Activated naive CD4-positive, alpha-beta T cell treated with anti-CD3 and anti-CD28 coated beads, Interleukin-2, amount 50 U/mL, for 24 hours (primary cell): Measurements from ENCODE around the gene ZGPAT.
A peak's percentile ranks its signal among the peaks of the same experiment; 100 is the strongest.

ENCODE experiments used
- H3K27ac Mint-ChIP-seq: one replicate; pipeline ENCODE4 v1.8.0; 2021; ENCODE audit warnings: mild to moderate bottlenecking, mixed read lengths
- H3K27me3 Mint-ChIP-seq: one replicate; pipeline ENCODE4 v1.8.0; 2021; ENCODE audit warnings: mixed read lengths
- H3K36me3 Mint-ChIP-seq: one replicate; pipeline ENCODE4 v1.8.0; 2021; ENCODE audit warnings: mixed read lengths
- H3K4me1 Mint-ChIP-seq: one replicate; pipeline ENCODE4 v1.8.0; 2021; ENCODE audit warnings: mixed read lengths
- H3K4me3 Mint-ChIP-seq: one replicate; pipeline ENCODE4 v1.8.0; 2021; ENCODE audit warnings: mild to moderate bottlenecking, mixed read lengths
- H3K9me3 Mint-ChIP-seq: one replicate; pipeline ENCODE4 v1.8.0; 2021; ENCODE audit warnings: mixed read lengths

The ZGPAT gene

DNA sequence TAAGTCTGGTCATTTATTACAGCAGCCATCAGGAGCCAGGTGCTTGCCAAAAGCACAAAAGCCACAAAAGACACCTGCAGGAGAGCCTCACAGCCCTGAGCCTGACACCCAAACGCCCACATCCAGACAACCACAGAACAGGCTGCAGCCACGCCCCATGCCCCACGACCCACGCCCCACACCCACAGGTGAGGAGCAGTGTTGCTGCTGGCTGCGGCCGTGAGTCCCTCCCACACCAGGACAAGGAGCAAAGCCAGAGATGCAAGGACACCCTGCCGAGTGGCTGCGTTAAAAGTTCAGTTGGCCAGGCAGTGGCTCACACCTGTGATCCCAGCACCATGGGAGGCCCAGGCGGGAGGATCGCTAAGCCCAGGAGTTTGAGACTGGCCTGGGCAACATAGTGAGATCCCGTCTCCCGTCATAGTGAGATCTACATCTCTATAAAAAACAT, 74.7 kb downstream of the ZGPAT start:
- Mint-ChIP-seq H3K36me3 (no peaks in the 10 kb centered on the region), H3K4me3 (no peak overlapping the region), H3K4me1 (peaks cover 12% of the 10 kb centered on the region), H3K27me3 (no peaks in the 10 kb centered on the region), H3K9me3 (no peaks in the 10 kb centered on the region), H3K27ac (peak overlapping the region; percentile 30)

DNA sequence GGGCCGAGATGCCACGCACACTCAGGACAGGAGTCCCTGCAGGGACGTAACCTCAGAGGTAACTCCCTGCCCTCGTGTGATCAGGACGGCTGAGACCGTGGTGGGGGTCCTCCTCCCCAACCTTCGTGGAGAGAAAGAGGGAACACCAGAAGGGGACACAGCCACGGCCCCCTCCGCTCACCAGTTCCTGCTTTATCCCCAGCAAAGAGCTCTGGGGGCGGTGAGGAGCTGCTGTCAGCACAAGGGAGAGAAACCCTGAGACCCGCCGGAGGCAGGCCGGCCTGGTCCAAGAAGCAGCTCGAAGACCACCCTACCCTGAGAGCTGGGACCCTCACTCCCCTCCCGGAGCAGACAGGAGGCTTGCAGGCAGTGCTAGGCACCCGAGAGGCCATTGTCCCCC, 76.1 kb downstream of the ZGPAT start:
- Mint-ChIP-seq H3K27me3 (no peaks in the 10 kb centered on the region), H3K27ac (no peak overlapping the region), H3K4me3 (no peak overlapping the region), H3K36me3 (no peaks in the 10 kb centered on the region), H3K4me1 (peaks cover 12% of the 10 kb centered on the region), H3K9me3 (no peaks in the 10 kb centered on the region)

DNA sequence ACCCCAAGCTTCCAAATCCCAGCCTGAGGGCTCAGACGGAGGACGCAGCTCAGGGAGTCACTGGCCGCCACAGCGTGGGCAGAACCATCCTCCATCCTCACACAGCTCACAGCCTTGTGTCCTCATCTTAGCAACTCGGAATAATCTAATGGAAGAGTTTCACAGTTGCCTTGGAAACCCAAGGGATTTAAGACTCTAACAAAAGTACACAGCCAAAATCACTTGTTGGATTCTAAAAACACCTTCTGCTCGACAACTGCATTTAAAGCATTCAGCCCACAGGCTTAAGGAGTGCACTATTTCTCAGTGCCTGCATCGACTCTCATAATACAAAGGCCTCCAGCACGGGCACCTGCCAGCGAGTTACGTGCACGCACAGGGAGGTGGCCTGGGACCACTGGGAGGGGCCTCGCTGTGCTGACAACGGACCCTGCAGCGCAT, 77.9 kb downstream of the ZGPAT start:
- Mint-ChIP-seq H3K27ac (no peak overlapping the region), H3K4me3 (no peak overlapping the region), H3K36me3 (no peaks in the 10 kb centered on the region), H3K9me3 (no peaks in the 10 kb centered on the region), H3K27me3 (no peaks in the 10 kb centered on the region), H3K4me1 (peaks cover 12% of the 10 kb centered on the region)
